ENCODE results near the gene CFAP61.
"Not testable (repeated sequence)": the region's sequence is repeated elsewhere in the genome, so short reads cannot be mapped to it uniquely, and the experiment has no call there.

The CFAP61 gene

GRCh38 chr20:20052074-20052970 lies at the start of gene CFAP61, which contains the start of gene CRNKL1:
TSS of gene CFAP61 (plus strand) at chr20:20052532. CDS start at chr20:20056654, 4,122 bp downstream.
TSS of gene CRNKL1 (minus strand) at chr20:20052466. CDS start at chr20:20052342, 124 bp downstream.
- FAIRE-seq: peak; percentile 47

GRCh38 chr20:20003031-20003954 lies 49.0 kb upstream of the CFAP61 start:
- no peak for FAIRE-seq

- not testable (repeated sequence) for FAIRE-seq
Observed at GRCh38 chr20:20003955-20004322, 48.4 kb upstream of the CFAP61 start.

- no peak for FAIRE-seq
Observed at GRCh38 chr20:20005342-20005741, 47.0 kb upstream of the CFAP61 start.

GRCh38 chr20:20009784-20010253 lies 42.5 kb upstream of the CFAP61 start:
- no peak for FAIRE-seq

- no peak for FAIRE-seq
Observed at GRCh38 chr20:20010639-20011500, 41.5 kb upstream of the CFAP61 start.

GRCh38 chr20:20012541-20012940 lies 39.8 kb upstream of the CFAP61 start:
- FAIRE-seq: no peak

GRCh38 chr20:20014659-20015058 lies 37.7 kb upstream of the CFAP61 start:
- FAIRE-seq: no peak

- FAIRE-seq: no peak
Observed at GRCh38 chr20:20017001-20017843, 35.1 kb upstream of the CFAP61 start, which contains the start of gene NAA20. TSS of gene NAA20 (plus strand) at chr20:20017362. CDS start at chr20:20017397, 35 bp downstream.

- FAIRE-seq: no peak
Observed at GRCh38 chr20:20017844-20018185, 34.5 kb upstream of the CFAP61 start.

- no peak for FAIRE-seq
Observed at GRCh38 chr20:20018366-20018765, 34.0 kb upstream of the CFAP61 start.

GRCh38 chr20:20019123-20019522 lies 33.2 kb upstream of the CFAP61 start:
- no peak for FAIRE-seq

- no peak for FAIRE-seq
Observed at GRCh38 chr20:20020908-20021307, 31.4 kb upstream of the CFAP61 start.

GRCh38 chr20:20021835-20022234 lies 30.5 kb upstream of the CFAP61 start:
- no peak for FAIRE-seq

- no peak for FAIRE-seq
Observed at GRCh38 chr20:20022498-20022897, 29.8 kb upstream of the CFAP61 start.

- FAIRE-seq: no peak
Observed at GRCh38 chr20:20023395-20023794, 28.9 kb upstream of the CFAP61 start.

- FAIRE-seq: no peak
Observed at GRCh38 chr20:20024942-20025341, 27.4 kb upstream of the CFAP61 start.

- no peak for FAIRE-seq
Observed at GRCh38 chr20:20027284-20027683, 25.0 kb upstream of the CFAP61 start.

- FAIRE-seq: no peak
Observed at GRCh38 chr20:20031790-20032189, 20.5 kb upstream of the CFAP61 start.

GRCh38 chr20:20034486-20034885 lies 17.8 kb upstream of the CFAP61 start:
- FAIRE-seq: no peak

GRCh38 chr20:20036756-20037155 lies 15.6 kb upstream of the CFAP61 start:
- no peak for FAIRE-seq

Measured in colon (tissue), 2 donors.